Central memory CD8-positive, alpha-beta T cell (primary cell): Measurements from ENCODE around the gene APBA2.
"Not testable (repeated sequence)": the region's sequence is repeated elsewhere in the genome, so short reads cannot be mapped to it uniquely, and the experiment has no call there.

Source experiments
- ATAC-seq: fragments of 150-1000 bp; cut with Tn5 transposase; replicated peaks from 2 replicates; pipeline ENCODE4 v1.10.0; 2022; ENCODE audit warnings: mild to moderate bottlenecking, moderate FRiP score, moderate number of reproducible peaks; ENCODE audit not compliant: poor library complexity, severe bottlenecking; ENCODE audit errors: extremely low read depth
- DNase-seq, 2 donors: peaks; one replicate each; pipeline ENCODE4 v3.0.0; 2021; ENCODE audit warnings: low spot score in 2 of 2
- H3K27ac Mint-ChIP-seq: one replicate; pipeline ENCODE4 v1.8.0; 2022; ENCODE audit warnings: low read depth, mild to moderate bottlenecking, moderate library complexity, mixed read lengths
- H3K27me3 Mint-ChIP-seq: one replicate; pipeline ENCODE4 v1.8.0; 2022; ENCODE audit warnings: mixed read lengths
- H3K36me3 Mint-ChIP-seq: one replicate; pipeline ENCODE4 v1.8.0; 2022; ENCODE audit warnings: mild to moderate bottlenecking, moderate library complexity, mixed read lengths; ENCODE audit not compliant: insufficient read depth
- H3K4me1 Mint-ChIP-seq: one replicate; pipeline ENCODE4 v1.8.0; 2022; ENCODE audit warnings: mixed read lengths
- H3K4me3 Mint-ChIP-seq: one replicate; pipeline ENCODE4 v1.8.0; 2022; ENCODE audit warnings: mild to moderate bottlenecking, moderate library complexity, mixed read lengths
- H3K9me3 Mint-ChIP-seq: one replicate; pipeline ENCODE4 v1.8.0; 2022; ENCODE audit warnings: mixed read lengths

Gene APBA2

DNA sequence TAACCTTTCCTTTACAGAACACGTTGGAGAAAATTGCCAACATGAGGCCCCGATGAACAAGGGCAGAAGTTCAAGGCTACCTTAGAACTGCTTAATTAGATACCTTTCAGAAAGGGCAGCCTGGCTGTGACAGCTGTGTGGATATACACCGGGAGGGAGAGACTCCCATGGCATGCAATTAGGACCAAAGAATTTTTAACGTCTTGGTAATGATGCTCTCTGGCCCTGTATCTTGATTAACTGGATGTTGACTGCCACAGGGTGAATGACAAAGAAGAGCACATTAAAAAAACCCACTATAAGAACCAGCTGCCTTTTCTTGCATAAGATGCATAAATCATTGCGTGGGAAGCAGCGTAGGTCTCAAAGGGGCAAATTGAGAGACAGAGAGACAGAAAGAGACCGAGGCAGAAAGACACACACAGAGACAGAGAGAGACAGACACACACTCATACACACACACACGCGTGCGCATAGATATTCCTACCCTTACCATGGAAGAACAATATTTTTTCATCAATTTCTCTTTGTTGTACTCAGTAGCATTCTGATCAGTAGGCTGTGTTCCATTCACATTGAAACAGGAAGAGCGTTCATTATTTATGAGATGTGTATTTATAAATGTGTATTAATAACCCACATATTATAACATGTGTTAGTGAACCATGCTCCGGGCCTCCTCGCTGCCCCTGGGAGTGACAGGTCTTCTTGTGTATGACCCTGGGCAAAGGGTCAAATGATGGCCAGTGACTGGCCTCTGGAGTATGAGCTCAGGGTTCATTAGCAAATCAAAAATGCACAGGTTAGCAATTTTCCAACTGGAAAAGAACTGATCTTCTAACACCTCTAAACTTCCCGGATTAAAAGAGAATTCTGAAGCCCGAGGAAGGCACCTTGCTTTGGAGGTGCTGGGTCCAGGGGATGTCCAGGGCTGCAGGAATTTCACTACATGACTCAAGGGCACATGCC is 265.0 kb downstream of the APBA2 start:
- Mint-ChIP-seq H3K27ac (no peak overlapping the region), H3K36me3 (no peaks in the 10 kb centered on the region), H3K4me3 (no peak overlapping the region), H3K27me3 (peaks cover 22% of the 10 kb centered on the region), H3K9me3 (no peaks in the 10 kb centered on the region), H3K4me1 (peaks cover 5% of the 10 kb centered on the region)
- no peak for ATAC-seq
- DNase-seq: no peak

GRCh38 chr15:29151484-29151857 is 265.7 kb downstream of the APBA2 start:
- no peaks in the 10 kb centered on the region for H3K9me3 Mint-ChIP-seq
- H3K36me3 Mint-ChIP-seq: no peaks in the 10 kb centered on the region
- no peak for DNase-seq
- H3K4me3 Mint-ChIP-seq: no peak overlapping the region
- H3K4me1 Mint-ChIP-seq: peaks cover 7% of the 10 kb centered on the region
- ATAC-seq: no peak
- peaks cover 28% of the 10 kb centered on the region for H3K27me3 Mint-ChIP-seq
- no peak overlapping the region for H3K27ac Mint-ChIP-seq

DNA sequence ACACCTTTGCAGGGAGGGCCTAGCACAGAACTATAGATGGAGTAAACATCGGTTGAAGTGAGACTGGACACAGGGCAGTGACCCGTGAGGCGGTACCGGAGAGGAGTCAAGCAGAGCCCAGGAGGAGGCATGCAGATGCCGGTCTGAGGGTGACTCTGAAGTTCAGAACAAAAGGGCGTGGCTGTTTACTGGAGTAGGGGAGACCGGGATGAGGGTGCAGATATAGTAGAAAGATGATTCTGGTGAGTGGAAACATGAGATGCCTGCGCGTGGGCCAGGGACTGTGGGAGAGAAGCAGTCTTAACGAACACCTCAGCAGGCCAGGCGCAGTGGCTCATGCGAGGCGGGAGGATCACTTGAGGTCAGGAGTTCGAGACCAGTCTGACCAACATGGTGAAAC is 270.7 kb downstream of the APBA2 start:
- no peaks in the 10 kb centered on the region for H3K36me3 Mint-ChIP-seq
- peaks cover 14% of the 10 kb centered on the region for H3K4me1 Mint-ChIP-seq
- no peaks in the 10 kb centered on the region for H3K9me3 Mint-ChIP-seq

DNA sequence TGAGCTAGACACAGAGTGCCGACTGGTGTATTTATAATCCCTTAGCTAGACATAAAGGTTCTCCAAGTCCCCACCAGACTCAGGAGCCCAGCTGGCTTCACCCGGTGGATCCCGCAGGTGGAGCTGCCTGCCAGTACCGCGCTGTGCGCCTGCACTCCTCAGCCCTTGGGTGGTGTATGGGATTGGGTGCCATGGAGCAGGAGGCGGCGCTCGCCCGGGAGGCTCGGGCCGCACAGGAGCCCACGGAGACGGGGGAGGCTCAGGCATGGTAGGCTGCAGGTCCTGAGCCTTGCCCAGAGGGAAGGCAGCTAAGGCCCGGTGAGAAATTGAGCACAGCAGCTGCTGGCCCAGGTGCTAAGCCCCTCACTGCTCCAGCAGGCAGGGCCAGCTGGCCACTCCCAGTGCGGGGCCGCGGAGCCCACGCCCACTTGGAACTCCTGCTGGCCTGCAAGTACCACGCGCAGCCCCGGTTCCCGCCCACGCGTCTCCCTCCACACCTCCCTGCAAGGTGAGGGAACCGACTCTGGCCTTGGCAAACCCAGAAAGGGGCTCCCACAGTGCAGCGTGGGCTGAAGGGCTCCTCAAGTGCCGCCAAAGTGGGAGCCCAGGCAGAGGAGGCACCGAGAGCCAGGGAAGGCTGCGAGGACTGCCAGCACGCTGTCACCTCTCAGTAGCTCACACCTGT is 274.1 kb downstream of the APBA2 start:
- H3K36me3 Mint-ChIP-seq: no peaks in the 10 kb centered on the region
- ATAC-seq (no peak), DNase-seq (no peak)
- H3K27me3 Mint-ChIP-seq: peaks cover 100% of the 10 kb centered on the region
- peaks cover 14% of the 10 kb centered on the region for H3K4me1 Mint-ChIP-seq
- peaks cover 5% of the 10 kb centered on the region for H3K9me3 Mint-ChIP-seq
- H3K4me3 Mint-ChIP-seq: no peak overlapping the region
- H3K27ac Mint-ChIP-seq: no peak overlapping the region

More for the DNA sequence above, 270.7 kb downstream of the APBA2 start:
- H3K4me3 Mint-ChIP-seq: no peak overlapping the region
- H3K27me3 Mint-ChIP-seq: peaks cover 79% of the 10 kb centered on the region
- ATAC-seq (no peak), DNase-seq (no peak)
- no peak overlapping the region for H3K27ac Mint-ChIP-seq

DNA sequence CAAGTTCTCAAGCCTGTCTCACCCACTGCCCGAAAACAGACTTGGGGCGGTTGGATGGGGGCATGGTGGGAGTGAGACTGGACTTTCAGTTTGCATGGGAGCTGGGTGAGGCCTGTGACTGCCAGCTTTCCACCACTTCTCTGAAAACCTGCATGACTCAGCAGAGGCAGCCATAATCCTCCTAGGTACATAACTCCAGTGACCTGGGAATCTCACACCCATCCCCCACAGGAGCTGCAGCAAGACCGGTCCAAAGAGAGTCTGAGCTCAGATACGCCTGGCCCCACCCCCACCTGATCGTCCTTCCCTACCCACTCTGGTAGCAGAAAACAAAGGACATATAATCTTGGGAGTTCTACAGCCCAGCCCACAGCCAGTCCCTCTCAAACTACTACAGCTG is 276.6 kb downstream of the APBA2 start:
- ATAC-seq (no peak), DNase-seq (no peak)
- H3K4me3 Mint-ChIP-seq: no peak overlapping the region
- H3K27me3 Mint-ChIP-seq: peaks cover 100% of the 10 kb centered on the region
- peaks cover 5% of the 10 kb centered on the region for H3K9me3 Mint-ChIP-seq
- no peak overlapping the region for H3K27ac Mint-ChIP-seq
- peaks cover 2% of the 10 kb centered on the region for H3K36me3 Mint-ChIP-seq
- H3K4me1 Mint-ChIP-seq: peaks cover 7% of the 10 kb centered on the region

DNA sequence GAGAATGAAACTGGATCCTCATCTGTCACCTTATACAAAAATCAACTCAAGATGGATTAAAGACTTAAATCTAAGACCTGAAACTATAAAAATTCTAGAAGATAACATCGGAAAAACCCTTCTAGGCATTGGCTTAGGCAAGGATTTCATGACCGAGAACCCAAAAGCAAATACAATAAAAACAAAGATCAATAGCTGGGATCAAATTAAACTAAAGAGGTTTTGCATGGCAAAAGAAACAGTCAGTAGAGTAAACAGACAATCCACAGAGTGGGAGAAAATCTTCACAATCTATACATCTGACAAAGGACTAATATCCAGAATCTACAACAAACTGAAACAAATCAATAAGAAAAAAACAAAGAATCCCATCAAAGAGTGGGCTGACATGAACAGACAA is 281.3 kb downstream of the APBA2 start:
- H3K4me1 Mint-ChIP-seq, H3K4me3 Mint-ChIP-seq, H3K27ac Mint-ChIP-seq, ATAC-seq, H3K9me3 Mint-ChIP-seq, H3K36me3 Mint-ChIP-seq, DNase-seq: not testable (repeated sequence)
- H3K27me3 Mint-ChIP-seq: peaks cover 82% of the 10 kb centered on the region
